ENCODE data around the gene CCDC158.

CCDC158 gene

DNA sequence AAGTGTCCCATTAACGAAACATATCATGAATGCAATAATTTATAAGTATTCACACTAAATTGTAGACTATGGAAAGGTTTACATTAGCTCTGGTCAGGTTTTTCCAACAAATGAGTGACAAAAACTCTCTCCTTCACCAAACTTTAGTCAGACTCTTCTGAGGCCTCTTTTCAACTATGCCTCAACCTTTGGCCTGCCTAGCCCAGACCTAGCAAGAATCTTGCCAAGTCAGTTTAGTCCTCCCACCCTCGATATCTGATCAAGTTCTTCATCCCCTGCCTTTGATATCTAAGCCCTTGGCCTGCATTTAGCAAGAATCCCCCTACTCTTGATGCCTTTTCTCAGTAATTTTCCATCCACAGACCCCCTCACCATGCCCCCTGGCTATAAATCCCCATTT lies 37.9 kb downstream of the CCDC158 start:
- Histone ChIP-seq H3K9me3 (ENCODE audit: control insufficient read depth, low read depth, low read length) (peaks cover 5% of the 10 kb centered on the region), H3K4me1 (ENCODE audit: control insufficient read depth, low read depth, low read length) (peaks cover 32% of the 10 kb centered on the region), H3K27ac (ENCODE audit: low read length) (no peak overlapping the region), H3K4me3 (ENCODE audit: low read length) (no peak overlapping the region), H3K9ac (ENCODE audit: low read length) (no peak overlapping the region), H3K36me3 (ENCODE audit: control insufficient read depth, low read depth, low read length) (no peaks in the 10 kb centered on the region), H3K27me3 (ENCODE audit: control insufficient read depth, insufficient read depth, low read length) (no peaks in the 10 kb centered on the region)

DNA sequence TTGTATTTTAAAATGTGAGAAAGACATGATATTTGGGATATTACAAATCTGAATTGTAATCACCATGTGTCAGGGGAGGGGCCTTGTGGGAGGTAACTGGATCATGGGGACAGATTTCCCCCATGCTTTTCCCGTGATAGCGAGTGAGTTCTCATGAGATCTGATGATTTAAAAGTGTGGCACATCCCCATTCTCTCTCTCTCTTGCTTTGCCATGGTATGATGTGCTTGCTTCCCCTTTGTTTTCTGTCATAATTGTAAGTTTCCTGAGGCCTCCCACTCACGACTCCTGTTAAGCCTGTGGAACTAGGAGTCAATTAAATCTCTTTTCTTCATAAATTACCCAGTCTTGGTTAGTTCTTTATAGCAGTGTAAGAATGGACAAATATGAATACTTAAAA lies 39.0 kb downstream of the CCDC158 start:
- Histone ChIP-seq H3K4me3 (ENCODE audit: low read length) (no peak overlapping the region), H3K9me3 (ENCODE audit: control insufficient read depth, low read depth, low read length) (peaks cover 5% of the 10 kb centered on the region), H3K27me3 (ENCODE audit: control insufficient read depth, insufficient read depth, low read length) (no peaks in the 10 kb centered on the region), H3K36me3 (ENCODE audit: control insufficient read depth, low read depth, low read length) (no peaks in the 10 kb centered on the region), H3K27ac (ENCODE audit: low read length) (no peak overlapping the region), H3K4me1 (ENCODE audit: control insufficient read depth, low read depth, low read length) (peaks cover 41% of the 10 kb centered on the region), H3K9ac (ENCODE audit: low read length) (no peak overlapping the region)

- Histone ChIP-seq H3K27me3 (ENCODE audit: control insufficient read depth, insufficient read depth, low read length) (no peaks in the 10 kb centered on the region), H3K36me3 (ENCODE audit: control insufficient read depth, low read depth, low read length) (no peaks in the 10 kb centered on the region), H3K27ac (ENCODE audit: low read length) (no peak overlapping the region), H3K4me1 (ENCODE audit: control insufficient read depth, low read depth, low read length) (peaks cover 42% of the 10 kb centered on the region), H3K9ac (ENCODE audit: low read length) (no peak overlapping the region), H3K9me3 (ENCODE audit: control insufficient read depth, low read depth, low read length) (peaks cover 5% of the 10 kb centered on the region), H3K4me3 (ENCODE audit: low read length) (no peak overlapping the region)
Measured at GRCh38 chr4:76380561-76380960, 40.4 kb downstream of the CCDC158 start.

DNA sequence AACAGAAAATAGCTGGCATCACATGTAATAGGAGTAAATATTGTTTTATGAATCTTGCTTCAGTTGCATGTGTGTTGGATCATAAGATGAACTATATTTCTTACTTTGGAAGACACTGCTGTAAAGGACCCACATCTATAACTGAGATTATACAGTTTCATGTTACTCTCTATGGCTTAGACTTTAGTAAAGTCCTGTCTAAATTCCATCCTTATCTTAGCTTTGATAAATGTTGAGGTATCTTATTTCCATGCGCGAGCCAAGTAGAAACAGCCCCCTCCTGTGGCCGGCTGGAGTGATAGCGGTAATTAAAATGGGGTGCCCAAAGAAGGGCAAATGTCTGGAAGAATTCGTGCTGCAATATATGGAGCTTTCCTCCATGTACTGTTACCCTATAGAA lies 43.0 kb downstream of the CCDC158 start:
- Histone ChIP-seq H3K9ac (ENCODE audit: low read length) (no peak overlapping the region), H3K27ac (ENCODE audit: low read length) (no peak overlapping the region)

DNA sequence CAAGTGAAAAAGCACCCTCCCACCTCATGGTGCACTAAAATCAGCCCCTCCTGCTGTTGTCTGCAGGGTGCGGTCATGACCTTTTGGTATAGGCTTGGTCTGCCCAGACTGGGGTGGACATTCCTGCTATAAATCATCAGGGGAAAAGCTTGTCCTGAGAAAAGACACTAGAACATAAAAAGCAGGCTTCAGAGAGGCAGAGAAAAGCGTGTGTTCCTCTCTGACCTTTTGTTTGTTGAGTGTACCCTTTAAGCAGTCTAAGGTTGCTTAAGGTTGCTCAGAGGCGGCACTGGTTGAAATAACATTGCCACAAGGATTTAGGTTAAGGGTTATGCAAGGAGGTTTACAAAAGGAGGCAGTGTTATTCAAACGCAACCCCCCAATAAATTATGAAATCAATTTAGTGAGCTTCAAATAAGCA lies 43.5 kb downstream of the CCDC158 start:
- Histone ChIP-seq H3K9me3 (ENCODE audit: control insufficient read depth, low read depth, low read length) (peaks cover 5% of the 10 kb centered on the region), H3K27ac (ENCODE audit: low read length) (no peak overlapping the region), H3K4me1 (ENCODE audit: control insufficient read depth, low read depth, low read length) (peaks cover 20% of the 10 kb centered on the region), H3K9ac (ENCODE audit: low read length) (no peak overlapping the region), H3K36me3 (ENCODE audit: control insufficient read depth, low read depth, low read length) (no peaks in the 10 kb centered on the region), H3K4me3 (ENCODE audit: low read length) (no peak overlapping the region), H3K27me3 (ENCODE audit: control insufficient read depth, insufficient read depth, low read length) (no peaks in the 10 kb centered on the region)

More for the DNA sequence above, 43.0 kb downstream of the CCDC158 start:
- Histone ChIP-seq H3K9me3 (ENCODE audit: control insufficient read depth, low read depth, low read length) (peaks cover 5% of the 10 kb centered on the region), H3K27me3 (ENCODE audit: control insufficient read depth, insufficient read depth, low read length) (no peaks in the 10 kb centered on the region), H3K4me3 (ENCODE audit: low read length) (no peak overlapping the region), H3K4me1 (ENCODE audit: control insufficient read depth, low read depth, low read length) (peaks cover 20% of the 10 kb centered on the region), H3K36me3 (ENCODE audit: control insufficient read depth, low read depth, low read length) (no peaks in the 10 kb centered on the region)

- H3K4me1 ChIP-seq (ENCODE audit: control insufficient read depth, low read depth, low read length), result peaks cover 20% of the 10 kb centered on the region
- H3K27me3 ChIP-seq (ENCODE audit: control insufficient read depth, insufficient read depth, low read length), result no peaks in the 10 kb centered on the region
- no peak overlapping the region for H3K27ac ChIP-seq (ENCODE audit: low read length)
- no peak overlapping the region for H3K4me3 ChIP-seq (ENCODE audit: low read length)
- H3K9ac ChIP-seq (ENCODE audit: low read length), result no peak overlapping the region
- H3K9me3 ChIP-seq (ENCODE audit: control insufficient read depth, low read depth, low read length), result peaks cover 5% of the 10 kb centered on the region
- H3K36me3 ChIP-seq (ENCODE audit: control insufficient read depth, low read depth, low read length), result no peaks in the 10 kb centered on the region
Measured at GRCh38 chr4:76376534-76376933, 44.4 kb downstream of the CCDC158 start.

GRCh38 chr4:76375703-76376102 lies 45.2 kb downstream of the CCDC158 start:
- Histone ChIP-seq H3K27me3 (ENCODE audit: control insufficient read depth, insufficient read depth, low read length) (no peaks in the 10 kb centered on the region), H3K9me3 (ENCODE audit: control insufficient read depth, low read depth, low read length) (no peaks in the 10 kb centered on the region), H3K4me1 (ENCODE audit: control insufficient read depth, low read depth, low read length) (peaks cover 17% of the 10 kb centered on the region), H3K9ac (ENCODE audit: low read length) (no peak overlapping the region), H3K4me3 (ENCODE audit: low read length) (no peak overlapping the region), H3K27ac (ENCODE audit: low read length) (no peak overlapping the region), H3K36me3 (ENCODE audit: control insufficient read depth, low read depth, low read length) (no peaks in the 10 kb centered on the region)

DNA sequence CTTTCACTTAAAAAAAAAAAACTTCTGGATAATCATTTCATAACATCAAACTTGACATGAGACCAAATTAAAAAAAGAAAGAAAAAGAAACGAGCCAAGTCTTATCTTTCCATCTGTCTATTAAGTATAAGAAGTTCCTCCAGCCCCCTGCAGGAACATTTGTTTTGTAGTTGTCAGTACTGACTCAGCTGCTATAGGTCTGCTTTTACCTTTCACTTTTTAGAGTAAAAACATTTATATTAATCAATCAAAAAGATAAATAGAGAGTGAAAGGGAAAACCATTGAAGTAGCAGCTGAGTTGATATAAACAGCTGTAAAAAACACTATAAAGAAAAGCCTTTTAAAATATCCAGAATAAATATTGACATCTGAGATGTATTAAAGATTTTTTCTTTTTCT lies 46.1 kb downstream of the CCDC158 start:
- Histone ChIP-seq H3K9me3 (ENCODE audit: control insufficient read depth, low read depth, low read length) (no peaks in the 10 kb centered on the region), H3K4me3 (ENCODE audit: low read length) (no peak overlapping the region), H3K27ac (ENCODE audit: low read length) (no peak overlapping the region), H3K27me3 (ENCODE audit: control insufficient read depth, insufficient read depth, low read length) (no peaks in the 10 kb centered on the region), H3K4me1 (ENCODE audit: control insufficient read depth, low read depth, low read length) (peaks cover 10% of the 10 kb centered on the region), H3K9ac (ENCODE audit: low read length) (no peak overlapping the region), H3K36me3 (ENCODE audit: control insufficient read depth, low read depth, low read length) (no peaks in the 10 kb centered on the region)

DNA sequence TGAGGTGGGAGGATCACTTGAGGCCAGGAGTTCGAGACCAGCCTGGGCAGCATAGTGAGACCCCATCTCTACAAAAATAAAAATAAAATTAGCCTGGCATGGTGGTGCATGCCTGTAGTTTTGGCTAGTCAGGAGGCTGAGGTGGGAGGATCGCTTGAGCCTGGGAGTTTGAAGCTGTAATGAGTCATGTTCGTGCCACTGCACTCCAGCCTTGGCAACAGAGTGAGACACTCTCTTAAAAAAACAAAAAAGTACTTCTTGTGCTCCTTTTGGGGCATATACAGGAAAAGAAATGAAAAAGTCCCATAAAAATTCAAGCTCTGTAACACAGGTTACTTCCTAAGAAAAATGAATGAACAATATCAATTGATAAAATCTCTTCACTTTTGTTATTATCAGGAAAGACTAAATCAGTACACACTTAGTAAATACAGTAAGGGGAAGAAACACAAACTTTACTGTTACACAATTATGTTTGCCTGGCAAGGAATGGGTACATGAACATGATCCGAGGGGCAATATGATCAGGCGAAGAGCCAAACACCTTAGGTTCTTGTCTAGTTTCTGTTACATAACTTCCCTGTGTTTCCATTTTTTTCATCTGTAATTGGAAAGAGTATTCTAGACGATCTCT lies 46.9 kb downstream of the CCDC158 start:
- Histone ChIP-seq H3K4me1 (ENCODE audit: control insufficient read depth, low read depth, low read length) (peaks cover 10% of the 10 kb centered on the region), H3K4me3 (ENCODE audit: low read length) (no peak overlapping the region), H3K9ac (ENCODE audit: low read length) (no peak overlapping the region), H3K9me3 (ENCODE audit: control insufficient read depth, low read depth, low read length) (no peaks in the 10 kb centered on the region), H3K36me3 (ENCODE audit: control insufficient read depth, low read depth, low read length) (no peaks in the 10 kb centered on the region), H3K27me3 (ENCODE audit: control insufficient read depth, insufficient read depth, low read length) (no peaks in the 10 kb centered on the region), H3K27ac (ENCODE audit: low read length) (no peak overlapping the region)

DNA sequence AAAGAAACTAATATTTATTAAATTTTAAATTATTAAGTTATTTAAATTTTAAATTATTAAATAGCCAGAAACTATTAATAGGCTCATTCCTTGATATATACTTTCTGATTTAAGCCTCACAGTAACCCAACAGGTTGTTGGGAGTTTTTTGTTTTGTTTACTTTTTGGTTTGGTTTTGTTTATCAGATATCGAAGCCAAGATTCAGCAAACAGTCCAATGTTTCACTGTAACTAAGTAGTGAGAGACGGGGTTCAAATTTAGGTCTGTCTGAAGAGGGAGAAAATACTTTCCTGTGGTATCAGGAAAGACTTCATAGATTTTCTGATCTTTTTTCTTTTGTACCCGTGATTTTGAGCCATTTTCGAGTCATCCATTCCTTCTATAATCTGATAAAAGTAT lies 54.2 kb downstream of the CCDC158 start:
- Histone ChIP-seq H3K4me3 (ENCODE audit: low read length) (no peak overlapping the region), H3K9me3 (ENCODE audit: control insufficient read depth, low read depth, low read length) (no peaks in the 10 kb centered on the region), H3K27me3 (ENCODE audit: control insufficient read depth, insufficient read depth, low read length) (no peaks in the 10 kb centered on the region), H3K4me1 (ENCODE audit: control insufficient read depth, low read depth, low read length) (no peaks in the 10 kb centered on the region), H3K9ac (ENCODE audit: low read length) (no peak overlapping the region), H3K36me3 (ENCODE audit: control insufficient read depth, low read depth, low read length) (no peaks in the 10 kb centered on the region), H3K27ac (ENCODE audit: low read length) (no peak overlapping the region)

DNA sequence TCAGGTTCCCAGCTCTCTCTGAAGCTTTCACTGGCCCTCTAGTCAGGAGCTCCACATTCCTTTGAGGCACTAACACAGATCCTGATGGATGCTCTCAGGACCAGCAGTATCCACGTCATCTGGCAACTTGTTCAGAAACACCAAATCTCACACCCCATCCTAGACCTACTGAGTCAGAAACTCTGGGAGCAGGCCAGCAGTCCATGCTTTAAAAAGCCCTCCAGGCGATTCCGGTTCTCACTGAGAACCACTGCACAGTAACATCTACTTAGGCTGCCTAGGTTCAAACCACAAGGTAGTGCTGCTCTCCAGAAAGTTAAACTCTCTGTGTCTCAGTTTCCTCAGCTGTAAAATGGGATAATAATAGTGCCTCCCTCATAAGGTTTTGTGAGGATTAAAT lies 55.3 kb downstream of the CCDC158 start:
- H3K36me3 ChIP-seq (ENCODE audit: control insufficient read depth, low read depth, low read length), result no peaks in the 10 kb centered on the region
- no peak overlapping the region for H3K4me3 ChIP-seq (ENCODE audit: low read length)
- H3K4me1 ChIP-seq (ENCODE audit: control insufficient read depth, low read depth, low read length), result no peaks in the 10 kb centered on the region
- no peak overlapping the region for H3K9ac ChIP-seq (ENCODE audit: low read length)
- no peaks in the 10 kb centered on the region for H3K27me3 ChIP-seq (ENCODE audit: control insufficient read depth, insufficient read depth, low read length)
- H3K27ac ChIP-seq (ENCODE audit: low read length), result no peak overlapping the region
- H3K9me3 ChIP-seq (ENCODE audit: control insufficient read depth, low read depth, low read length), result no peaks in the 10 kb centered on the region

DNA sequence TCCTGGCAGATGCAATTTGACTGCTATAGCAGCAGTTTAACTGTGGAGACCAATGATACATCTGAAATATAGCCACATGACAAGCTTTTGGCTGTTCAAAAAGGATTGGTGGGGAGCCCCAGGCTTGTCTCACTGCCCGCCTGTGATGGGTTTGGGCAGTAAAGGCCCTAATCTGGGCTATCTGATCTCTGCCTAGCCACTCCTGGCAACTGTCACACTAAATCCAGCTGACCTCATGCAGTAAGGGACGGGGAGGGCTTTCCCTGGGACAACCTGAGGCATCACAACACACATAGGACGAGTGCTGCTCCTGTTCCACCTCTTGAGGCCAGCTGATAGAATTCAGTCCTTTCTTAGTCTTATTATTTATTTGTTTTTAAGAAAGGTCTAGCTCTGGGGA lies 56.2 kb downstream of the CCDC158 start:
- Histone ChIP-seq H3K4me1 (ENCODE audit: control insufficient read depth, low read depth, low read length) (no peaks in the 10 kb centered on the region), H3K27ac (ENCODE audit: low read length) (no peak overlapping the region), H3K27me3 (ENCODE audit: control insufficient read depth, insufficient read depth, low read length) (no peaks in the 10 kb centered on the region), H3K9me3 (ENCODE audit: control insufficient read depth, low read depth, low read length) (no peaks in the 10 kb centered on the region), H3K9ac (ENCODE audit: low read length) (no peak overlapping the region), H3K36me3 (ENCODE audit: control insufficient read depth, low read depth, low read length) (no peaks in the 10 kb centered on the region), H3K4me3 (ENCODE audit: low read length) (no peak overlapping the region)
